Activated CD8-positive, alpha-beta memory T cell treated with anti-CD3 and anti-CD28 coated beads, Interleukin-2, amount 50 U/mL, for 24 hours (primary cell): ENCODE results near the gene FKBP1B.
"Not testable (repeated sequence)": the region's sequence is repeated elsewhere in the genome, so short reads cannot be mapped to it uniquely, and the experiment has no call there.

Source experiments
- DNase-seq: peaks from one replicate; pipeline ENCODE4 v3.0.0-alpha.2; 2020; ENCODE audit errors: extremely low read depth

FKBP1B gene

GRCh38 chr2:24102677-24103076 is 53.1 kb downstream of the FKBP1B start:
- DNase-seq = no peak

- DNase-seq = no peak
Observed at GRCh38 chr2:24104110-24104650, 54.6 kb downstream of the FKBP1B start.

GRCh38 chr2:24104906-24105305 is 55.4 kb downstream of the FKBP1B start:
- no peak for DNase-seq

GRCh38 chr2:24105816-24106215 is 56.3 kb downstream of the FKBP1B start:
- no peak for DNase-seq

- DNase-seq = no peak
Observed at GRCh38 chr2:24106786-24107185, 57.2 kb downstream of the FKBP1B start.

GRCh38 chr2:24107336-24107735 is 57.8 kb downstream of the FKBP1B start:
- no peak for DNase-seq

- not testable (repeated sequence) for DNase-seq
Observed at GRCh38 chr2:24109431-24109830, 59.9 kb downstream of the FKBP1B start.

- no peak for DNase-seq
Observed at GRCh38 chr2:24110660-24111303, 61.2 kb downstream of the FKBP1B start.

- DNase-seq = no peak
Observed at GRCh38 chr2:24111407-24111901, 61.9 kb downstream of the FKBP1B start.
